Dermis blood vessel endothelial cell (primary cell): ENCODE measurements around the gene ST7L. TPM values are rescaled to one million over a fixed set of nuclear protein-coding genes. Genes with fewer than 3 reads are reported as not detected.

ENCODE experiments used
- DNase-seq: peaks from one replicate; pipeline ENCODE4 v3.0.0; 2010
- total RNA-seq: library from RNA; depleted of rRNA; stranded (reverse); fragments of >200 nt; gene quantifications from 2 replicates; pipeline ENCODE4 v1.2.3, GENCODE V29; 2014

The ST7L gene
- total RNA-seq, 1 donor from 2014 or later = 18.4 TPM

DNA sequence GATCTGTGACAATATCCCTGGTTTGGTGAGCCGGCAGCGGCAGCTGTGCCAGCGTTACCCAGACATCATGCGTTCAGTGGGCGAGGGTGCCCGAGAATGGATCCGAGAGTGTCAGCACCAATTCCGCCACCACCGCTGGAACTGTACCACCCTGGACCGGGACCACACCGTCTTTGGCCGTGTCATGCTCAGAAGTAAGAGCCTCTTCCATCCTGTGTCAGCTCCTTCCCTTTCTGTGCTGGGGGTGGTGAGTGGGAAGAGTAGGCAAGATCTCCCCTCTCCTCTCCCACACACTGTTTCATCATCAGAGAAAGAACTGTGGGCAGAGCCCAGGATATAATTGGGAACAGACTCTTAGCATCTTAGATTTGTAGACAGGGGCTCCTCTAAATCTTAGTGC lies 104.0 kb downstream of the ST7L start:
- no peak for DNase-seq

DNA sequence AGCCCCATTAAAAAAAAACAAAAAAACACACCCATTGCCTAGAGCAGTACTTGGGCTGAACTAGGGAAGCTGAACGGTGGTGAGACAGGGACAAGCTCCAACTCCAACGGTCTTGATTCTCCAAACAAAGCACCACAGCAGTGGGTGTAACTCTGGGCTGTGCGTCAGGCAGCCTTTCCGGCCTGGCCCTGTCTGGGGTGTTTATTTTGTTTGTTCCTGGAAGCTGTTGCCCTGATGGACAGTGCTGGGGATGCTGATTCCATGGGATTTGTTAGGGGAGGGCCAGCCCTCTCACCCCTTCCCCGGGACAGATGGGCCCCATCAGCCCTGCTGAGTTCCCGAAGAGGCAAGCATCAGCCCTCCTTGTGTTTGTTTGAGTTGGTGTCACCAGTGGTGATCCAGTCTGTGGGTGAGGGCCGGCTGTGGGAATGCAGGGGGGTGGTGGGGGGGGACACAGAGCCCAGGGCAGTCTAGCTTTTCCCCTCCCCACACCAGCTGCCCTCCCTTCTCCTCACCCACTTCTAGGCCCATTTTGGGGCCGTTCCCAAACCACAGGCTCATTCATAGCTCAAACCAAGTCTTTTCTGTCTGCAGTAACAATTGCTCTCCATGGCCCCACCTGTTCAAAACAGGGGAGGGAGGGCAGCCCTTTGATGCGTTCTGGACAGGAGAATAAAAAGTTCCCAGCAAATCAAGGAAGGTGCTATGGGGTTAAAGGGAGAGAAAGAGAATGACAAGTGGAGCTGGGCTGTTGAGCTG lies 105.7 kb downstream of the ST7L start:
- peak; percentile 48 for DNase-seq

DNA sequence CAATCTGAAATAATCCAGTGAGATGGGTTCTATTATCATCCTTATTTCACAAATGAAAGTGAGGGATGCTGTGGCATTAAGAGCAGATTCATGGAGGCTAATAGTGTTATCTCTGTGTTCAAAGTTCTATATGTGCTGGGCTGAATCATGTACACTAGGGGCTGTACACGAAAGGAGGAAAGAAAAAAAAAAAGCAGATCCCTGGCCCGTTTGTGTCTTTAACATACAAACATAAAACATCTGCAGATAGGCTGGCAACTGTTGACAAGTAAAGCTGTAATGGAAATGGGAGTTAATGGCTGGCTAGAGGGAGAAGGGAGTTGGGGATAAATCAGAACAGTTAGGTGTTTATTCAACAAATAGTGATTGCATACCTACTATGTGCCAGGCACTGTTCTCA lies 107.0 kb downstream of the ST7L start:
- DNase-seq = no peak

DNA sequence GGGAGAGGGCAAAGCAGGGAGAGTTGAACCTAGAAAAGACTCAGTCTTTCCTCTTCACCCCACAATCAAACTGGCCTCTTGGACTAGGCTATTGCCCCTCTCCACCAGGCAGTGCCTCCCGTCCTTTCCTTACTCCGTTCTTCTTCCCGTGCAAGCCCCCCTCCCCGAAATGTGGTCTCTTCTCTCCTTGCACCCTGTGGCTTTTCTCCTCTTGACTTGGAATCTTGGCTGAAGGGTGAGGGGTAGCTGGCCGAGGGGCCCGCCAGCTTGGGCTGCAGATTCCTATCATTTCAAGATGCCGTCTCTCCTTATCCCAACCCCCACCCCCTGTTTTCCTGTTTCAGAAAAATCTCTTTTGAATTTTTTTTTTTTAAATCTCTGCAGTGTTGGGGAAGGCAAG lies 108.6 kb downstream of the ST7L start:
- no peak for DNase-seq

DNA sequence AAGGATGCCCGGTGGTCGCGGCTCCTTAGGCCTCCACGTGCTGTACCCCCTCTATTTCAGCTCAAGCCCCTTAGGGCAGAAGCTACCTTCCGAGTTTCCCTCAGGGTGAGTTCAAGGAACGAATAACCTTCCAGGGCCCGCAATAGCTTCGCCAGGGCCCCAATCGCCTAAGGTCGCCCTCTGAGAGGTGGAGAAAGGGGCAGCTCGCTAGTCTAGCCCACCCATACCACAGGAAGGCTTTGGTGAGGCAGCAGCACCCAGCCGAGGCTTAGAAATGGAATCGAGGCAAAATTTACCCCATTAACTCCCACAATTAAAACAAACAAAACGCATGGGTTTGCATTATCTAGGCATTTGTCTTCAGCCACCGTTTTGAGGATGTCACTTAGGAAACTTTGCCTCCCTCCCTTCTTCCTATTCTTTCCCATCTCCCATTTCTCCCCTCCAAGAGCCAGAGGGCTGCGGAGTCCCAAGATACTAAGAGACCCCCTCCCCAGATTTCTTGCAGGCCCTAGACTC lies 109.2 kb downstream of the ST7L start:
- no peak for DNase-seq

DNA sequence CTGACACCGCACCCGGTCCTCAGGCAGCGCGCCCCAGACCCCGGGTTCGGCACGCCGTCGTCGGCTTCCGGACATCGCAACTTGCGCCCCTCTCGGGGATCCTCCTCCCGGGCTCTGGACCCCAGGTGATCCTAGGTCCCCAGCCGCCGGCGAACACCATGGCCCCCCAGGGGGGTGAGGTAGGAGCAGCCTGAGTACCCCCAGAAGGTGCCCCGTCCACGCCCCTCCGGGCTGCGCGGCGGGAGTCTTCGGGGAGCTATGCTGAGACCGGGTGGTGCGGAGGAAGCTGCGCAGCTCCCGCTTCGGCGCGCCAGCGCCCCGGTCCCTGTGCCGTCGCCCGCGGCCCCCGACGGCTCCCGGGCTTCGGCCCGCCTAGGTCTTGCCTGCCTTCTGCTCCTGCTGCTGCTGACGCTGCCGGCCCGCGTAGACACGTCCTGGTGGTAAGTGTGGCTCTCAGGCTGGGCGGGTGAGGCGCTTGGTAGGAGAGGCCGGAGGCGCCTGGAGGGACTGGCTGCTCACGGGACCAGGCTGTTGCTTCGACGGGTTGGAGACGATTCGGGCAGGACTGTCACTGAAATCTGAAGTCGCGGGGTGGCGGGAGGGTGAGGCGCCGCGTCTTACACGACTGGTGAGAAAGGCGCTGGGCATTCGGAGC lies 109.8 kb downstream of the ST7L start:
- DNase-seq = peak; percentile 33

DNA sequence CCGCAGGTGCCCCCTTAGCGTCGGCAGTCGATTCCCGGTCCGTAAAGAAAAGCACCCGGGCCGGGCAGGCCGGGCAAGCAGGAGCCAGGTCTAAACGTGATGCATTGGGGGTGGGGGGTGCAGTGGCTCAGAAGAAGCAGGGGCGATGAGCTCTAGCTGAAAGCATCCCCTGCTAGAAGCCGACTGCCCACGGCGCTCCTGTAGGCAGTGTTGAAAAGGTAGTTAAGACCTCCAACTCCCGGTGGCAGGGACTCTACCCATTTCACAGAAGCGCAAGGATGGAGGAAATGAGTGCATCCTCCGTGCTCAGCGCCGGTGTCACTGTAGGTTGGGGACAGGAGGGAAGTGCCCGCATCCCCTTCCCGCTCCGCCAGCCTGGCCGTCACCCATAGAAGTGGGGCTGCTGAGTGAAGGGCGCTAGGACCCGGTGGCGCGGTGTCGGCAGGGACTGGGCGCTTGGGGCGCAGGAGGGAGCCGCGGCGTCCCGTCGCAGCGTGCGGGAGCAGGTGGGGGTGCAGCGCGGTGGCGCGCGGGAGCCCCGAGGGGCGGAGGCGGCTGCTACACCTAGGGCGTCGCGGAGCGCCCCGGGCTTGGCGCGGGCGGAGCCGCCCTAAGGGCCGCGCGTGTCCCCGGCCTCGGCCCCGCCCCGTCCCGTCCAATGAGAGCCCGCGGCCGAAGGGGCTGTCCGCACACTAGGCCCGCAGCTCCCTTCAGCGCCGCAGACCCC lies 110.5 kb downstream of the ST7L start, which contains the start of gene WNT2B:
Gene WNT2B (plus strand): TSS at position 688 of the 727 bp plus-strand sequence. CDS start 298 bp downstream, outside the sequence.
- DNase-seq = peak; percentile 26

DNA sequence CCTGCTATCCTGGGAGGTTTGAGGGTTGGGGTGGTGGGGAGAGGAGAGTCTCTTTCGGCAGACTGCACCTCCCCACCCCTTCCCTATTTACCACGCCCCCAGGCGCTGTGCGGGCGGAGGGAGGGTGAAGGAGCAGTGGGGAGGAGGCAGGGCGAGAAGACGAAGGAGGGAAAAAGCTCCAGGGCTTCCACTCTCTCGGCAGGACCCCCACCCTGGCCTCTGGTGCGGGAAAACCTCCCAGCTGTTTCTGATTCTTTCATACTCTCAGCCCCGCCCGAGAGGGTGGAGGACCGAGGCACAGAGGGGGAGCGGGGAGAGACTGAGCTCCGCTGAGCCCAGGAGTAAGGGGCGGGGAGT lies 111.0 kb downstream of the ST7L start:
- DNase-seq = no peak

DNA sequence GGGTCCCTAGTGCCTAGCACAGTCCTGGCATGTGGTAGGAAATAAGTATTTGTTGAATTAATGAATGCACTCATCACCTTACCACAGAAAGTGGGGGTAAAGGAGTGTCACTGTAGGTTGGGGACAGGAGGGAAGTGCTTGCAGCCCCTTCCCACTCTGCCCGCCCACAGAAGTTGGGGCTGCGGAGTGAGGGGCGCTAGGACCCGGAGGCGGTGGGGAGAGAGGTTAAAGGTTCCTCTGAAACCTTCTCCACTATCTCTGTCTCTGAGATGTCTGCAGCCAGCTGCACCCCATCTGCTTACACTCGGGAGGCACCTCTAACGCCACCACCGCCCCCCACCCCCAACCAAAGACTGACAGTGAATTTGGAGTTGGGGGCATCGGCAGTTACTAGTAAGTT lies 111.6 kb downstream of the ST7L start:
- DNase-seq = no peak

DNA sequence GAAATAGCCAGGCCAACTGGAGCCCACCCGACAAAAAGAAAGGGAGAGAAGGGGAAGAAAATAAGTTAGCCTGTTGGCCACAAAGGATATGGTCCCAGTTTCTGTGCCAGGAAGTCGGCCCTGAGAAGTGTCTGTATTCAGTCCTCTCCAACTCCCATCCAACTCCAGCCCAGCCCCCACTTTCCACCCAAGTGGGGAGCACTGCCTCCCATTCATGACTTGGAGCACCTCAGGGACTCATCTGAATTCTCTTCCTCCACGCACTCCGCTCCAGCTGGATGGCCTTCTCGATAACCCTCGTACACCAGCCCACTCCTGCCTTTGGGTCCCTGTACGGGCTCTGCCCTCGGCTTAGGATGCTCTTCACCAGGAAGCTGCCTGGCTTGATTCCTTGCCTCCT lies 112.2 kb downstream of the ST7L start:
- DNase-seq = no peak

DNA sequence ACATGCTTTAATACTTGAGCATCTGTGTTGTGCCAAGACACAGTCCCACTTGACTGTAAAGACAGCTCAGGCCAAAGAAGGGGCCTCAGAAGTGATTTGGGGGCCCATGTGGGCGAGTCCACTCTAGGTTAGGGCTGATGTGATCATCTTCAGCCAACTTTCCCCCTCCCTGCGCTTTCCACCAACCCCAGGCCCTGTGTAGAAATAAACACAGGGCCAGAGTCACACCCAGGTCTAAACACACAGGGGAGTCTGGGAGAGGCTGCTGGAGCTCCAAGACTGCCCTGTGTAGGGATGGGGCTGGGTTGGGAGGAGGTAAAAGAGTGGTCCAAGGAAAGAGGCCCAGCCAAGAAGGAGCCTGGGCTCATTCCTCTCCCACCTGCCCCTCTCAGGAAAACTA lies 112.6 kb downstream of the ST7L start:
- DNase-seq = no peak

DNA sequence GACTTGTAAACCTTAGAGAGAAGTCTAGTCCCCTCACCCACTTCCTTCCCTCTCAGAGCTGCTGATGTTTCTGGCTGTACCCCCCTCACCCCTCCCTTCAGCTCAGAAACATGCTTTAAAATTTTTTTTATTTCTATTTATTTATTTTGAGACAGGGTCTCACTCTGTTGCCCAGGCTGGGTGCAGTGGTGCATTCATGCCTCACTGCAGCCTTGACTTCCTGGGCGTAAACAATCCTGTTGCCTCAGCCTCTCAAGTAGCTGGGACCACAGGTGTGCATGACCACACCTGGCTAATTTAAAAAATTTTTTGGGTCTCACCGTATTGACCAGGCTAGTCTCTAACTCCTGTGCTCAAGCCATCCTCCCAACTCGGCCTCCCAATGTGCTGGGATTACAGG lies 113.1 kb downstream of the ST7L start:
- no peak for DNase-seq

DNA sequence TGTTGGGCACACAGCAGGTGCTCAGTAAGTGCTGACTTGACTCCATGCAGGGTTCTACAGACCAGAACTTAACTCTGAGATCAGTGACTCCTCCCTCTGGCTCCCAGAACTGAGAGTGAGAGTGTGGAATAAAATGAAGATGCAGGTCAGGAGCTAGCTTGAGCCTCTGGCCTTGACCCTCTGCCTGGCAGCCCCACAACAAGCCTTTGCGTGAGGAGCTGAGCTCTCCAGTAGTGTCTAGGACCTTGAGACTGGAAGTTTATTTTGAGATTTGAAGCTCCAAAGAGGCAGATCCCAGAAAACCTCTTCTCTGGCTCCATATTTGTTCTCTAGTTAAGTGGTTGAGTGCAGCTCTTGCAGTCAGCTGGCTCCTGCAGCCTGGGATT lies 113.5 kb downstream of the ST7L start:
- DNase-seq = no peak

DNA sequence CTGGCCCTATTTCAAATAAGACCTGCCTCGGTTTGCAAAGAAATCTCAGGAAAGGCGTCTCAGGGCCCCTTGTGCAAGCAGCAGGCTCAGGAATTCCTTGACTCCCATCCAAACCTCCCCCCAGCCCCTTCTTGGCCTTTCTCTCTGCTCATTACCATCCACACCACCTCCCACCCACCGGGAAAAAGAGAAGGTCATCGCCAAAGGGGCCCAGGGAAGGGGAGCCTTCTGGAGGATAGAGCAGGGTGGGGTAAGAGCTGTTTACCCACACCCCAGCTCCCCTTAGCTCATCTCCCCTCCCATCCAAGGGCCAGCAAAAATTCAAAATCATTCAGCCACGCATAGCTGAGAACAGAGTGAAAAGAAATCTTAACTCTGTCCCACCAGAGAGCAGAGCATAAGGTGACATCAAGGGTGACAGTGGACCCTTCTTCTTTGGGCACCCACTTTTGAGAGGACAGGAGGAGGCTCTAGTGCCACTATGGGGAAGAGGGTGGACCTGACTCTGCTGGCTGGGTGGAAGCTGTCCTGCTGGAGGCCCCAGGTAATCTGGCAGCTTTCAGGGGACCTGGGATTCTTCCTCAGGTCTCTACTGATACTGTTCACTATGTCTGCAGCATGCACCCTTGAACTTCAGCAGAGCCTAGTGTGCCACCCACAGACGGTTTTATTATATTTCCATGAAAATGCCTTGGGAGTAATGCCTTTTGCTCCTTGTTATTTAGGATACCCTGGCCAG lies 114.1 kb downstream of the ST7L start:
- DNase-seq = no peak

DNA sequence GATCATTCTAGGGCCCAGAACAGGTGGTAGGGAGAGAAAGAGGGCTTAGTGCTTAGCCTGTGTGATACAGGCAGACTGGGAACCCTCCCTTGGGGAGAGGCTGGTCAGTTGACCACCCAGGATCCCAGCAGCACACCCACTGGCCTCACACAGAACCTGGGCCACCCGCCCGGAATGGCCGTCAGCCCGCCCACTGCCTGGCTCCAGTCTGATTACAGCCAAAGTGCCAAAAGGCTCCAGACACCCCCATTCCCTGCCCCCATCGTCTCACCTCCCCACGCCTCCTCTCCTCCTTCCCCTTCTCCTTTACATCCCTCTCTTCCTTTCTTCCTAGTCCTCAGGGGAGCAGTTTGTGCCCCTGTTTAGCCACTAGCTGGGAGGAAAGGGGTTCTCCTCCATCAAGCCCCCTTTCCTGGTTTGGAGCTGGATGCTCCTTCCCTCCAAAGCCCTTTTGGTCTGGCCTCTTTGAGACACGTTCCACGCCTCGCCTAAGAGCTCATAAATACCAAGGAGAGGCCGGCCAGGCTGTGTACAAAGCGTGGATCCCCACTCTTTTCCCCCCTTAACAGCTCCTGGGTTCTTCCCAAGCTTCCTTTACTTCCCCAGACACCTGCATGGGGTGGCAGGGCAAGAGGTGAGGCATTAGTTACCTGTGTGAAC lies 114.8 kb downstream of the ST7L start:
- DNase-seq = no peak

DNA sequence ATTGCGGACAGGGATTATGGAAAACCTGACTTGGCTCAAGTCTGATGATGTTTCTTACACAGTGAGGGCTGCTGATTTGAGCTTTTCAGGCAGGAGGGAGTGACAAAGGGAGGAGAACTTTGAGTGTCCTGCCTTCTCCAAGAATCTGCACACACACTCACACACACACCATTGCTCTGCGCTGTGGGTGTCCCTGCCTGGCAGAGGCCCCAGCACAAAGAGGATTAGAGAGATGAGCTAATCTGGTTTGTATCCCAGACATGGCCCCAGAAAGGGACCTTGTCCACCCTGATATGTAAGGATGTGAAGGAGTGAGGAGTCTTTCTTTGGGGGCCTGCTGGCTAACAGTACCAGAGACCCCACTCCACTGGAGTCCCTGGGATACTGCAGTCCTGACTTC lies 116.1 kb downstream of the ST7L start:
- DNase-seq = no peak

DNA sequence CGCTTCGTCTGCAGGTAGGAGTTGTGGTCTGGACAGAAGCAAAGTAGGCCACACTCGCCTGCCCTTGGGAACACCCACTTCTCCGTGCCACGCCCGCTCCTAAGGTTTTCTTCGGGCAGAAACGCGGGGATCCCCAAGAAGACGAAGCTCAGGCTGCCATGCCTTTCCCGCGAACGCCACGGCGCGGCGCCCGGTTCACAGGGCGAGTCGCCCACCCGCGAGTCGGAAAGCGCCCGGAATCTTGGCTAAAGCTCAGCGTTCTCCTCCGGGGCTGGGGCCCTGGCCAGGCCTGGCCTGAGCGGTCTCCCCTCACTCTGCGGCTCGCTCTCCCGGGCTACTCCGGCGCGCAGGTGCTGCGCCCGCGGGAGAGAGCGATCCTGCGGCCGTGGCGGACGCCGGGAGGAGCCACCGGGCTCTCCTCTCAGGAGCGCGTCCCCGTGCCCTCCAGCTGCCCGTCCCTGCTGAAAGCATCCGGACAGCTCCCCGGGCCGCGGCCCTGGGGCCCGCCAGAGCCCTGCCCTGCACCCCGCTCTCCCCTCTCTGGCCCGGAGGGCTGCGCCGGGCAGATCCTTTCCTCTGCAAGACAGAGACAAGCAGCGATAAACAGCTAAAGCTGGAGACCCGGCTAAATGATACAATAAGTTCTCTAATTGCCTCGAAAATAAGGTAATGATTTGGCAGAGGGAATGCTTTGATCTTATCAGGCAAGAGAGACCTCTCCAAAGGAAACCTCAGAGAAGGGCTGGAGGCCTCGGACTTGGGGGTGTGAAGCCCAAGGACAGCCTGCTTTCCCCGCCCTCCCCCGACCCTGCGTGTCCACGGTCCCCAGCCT lies 116.9 kb downstream of the ST7L start:
- DNase-seq = peak; percentile 77

DNA sequence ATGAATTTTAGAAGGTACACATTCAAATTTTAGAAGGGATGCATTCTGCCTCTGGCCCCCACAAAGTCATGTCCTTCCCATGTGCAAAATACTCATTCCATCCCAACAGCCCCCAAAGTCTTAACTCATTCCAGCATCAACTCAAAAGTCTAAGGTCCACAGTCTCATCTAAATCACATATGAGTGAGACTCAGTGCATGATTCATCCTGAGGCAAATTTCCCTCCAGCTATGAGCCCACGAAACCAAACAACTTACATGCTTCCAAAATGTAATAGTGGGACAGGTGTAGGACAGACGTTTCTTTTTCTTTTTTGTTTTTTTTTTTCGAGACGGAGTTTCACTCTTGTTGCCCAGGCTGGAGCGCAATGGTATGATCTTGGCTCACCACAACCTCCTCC lies 122.7 kb downstream of the ST7L start:
- DNase-seq = no peak

DNA sequence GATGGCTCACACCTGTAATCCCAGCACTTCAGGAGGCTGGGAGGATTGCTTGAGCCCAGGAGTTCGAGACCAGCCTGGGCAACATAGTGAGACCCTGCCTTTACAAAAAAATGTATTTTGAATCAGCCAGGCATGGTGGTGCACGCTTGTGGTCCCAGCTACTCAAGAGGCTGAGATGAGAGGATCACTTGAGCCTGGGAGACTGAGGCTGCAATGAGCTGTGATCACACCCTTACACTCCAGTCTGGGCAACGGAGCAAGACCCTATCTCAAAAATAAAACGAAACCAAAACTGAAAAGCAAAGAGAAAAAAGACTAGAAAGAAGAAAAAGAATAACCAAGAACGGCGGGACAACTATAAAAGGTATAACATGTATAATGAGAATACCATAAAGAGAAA lies 125.6 kb downstream of the ST7L start:
- DNase-seq = no peak

DNA sequence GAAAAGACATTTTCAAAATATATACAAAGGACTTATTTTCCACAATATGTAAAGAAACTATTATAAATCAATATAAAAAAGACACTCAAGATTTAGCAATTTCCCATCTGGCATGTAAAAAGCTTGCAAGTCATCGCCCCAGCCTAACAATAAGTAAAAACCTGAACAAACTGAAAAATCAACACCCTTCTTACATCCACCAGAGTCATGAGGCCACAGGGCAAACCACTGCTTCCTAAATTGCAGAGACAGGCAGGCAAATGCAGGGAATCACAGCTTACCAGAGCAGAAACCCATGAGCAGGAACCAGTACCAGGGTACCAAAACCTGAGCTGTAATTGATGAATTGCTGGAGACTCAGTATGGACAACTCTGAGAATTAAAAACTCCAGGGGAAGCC lies 126.9 kb downstream of the ST7L start:
- no peak for DNase-seq

DNA sequence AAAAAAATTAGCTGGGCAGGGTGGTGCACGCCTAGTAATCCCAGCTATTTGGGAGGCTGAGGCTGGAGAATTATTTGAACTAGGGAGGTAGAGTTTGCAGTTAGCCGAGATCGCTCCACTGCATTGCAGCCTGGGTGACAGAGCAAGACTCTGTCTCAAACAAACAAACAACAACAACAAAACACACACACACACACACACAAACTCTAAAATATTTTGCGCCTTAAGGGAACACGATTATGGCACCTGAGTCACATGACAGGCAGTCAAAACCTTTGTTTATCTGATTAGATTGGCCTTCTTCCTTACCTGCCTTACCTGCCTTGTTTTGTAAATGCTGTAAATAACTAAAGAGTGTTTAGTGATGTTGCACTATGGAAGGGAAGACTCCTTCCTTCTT lies 130.8 kb downstream of the ST7L start:
- DNase-seq = no peak
